ENCODE results near the gene TRIM65.

DNA sequence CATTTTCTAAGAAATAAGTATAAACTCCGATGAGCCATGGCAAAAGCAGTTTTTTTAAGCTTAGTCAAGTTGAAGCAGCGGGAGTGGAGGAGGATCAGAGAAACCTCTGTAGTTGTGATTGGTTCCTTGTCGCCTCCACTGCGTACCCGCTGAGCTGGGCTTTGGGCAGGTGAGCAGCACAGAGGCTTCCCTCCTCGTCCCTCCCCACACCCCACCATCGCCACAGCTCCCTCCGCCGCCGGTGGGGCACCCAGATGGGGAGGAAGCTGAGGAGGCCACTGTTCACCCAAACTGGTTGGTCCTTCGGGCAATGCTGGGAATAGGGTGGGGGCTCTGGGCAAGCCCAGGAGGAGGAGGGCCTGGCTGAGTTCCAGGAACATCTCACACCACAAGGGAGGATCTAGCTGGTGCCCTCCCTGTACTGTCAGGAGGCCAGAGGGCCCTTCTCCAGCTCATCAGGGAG, 13.1 kb upstream of the TRIM65 start:
- TF ChIP-seq, protein P1, sequence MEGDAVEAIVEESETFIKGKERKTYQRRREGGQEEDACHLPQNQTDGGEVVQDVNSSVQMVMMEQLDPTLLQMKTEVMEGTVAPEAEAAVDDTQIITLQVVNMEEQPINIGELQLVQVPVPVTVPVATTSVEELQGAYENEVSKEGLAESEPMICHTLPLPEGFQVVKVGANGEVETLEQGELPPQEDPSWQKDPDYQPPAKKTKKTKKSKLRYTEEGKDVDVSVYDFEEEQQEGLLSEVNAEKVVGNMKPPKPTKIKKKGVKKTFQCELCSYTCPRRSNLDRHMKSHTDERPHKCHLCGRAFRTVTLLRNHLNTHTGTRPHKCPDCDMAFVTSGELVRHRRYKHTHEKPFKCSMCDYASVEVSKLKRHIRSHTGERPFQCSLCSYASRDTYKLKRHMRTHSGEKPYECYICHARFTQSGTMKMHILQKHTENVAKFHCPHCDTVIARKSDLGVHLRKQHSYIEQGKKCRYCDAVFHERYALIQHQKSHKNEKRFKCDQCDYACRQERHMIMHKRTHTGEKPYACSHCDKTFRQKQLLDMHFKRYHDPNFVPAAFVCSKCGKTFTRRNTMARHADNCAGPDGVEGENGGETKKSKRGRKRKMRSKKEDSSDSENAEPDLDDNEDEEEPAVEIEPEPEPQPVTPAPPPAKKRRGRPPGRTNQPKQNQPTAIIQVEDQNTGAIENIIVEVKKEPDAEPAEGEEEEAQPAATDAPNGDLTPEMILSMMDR (IDR thresholded peaks at IDR 0.05): no peak
- TF ChIP-seq POLR2A (IDR thresholded peaks at IDR 0.05; ENCODE audit: low read depth): no peak
- TF ChIP-seq EP300 (IDR thresholded peaks at IDR 0.05): no peak

Measured in esophagus muscularis mucosa (tissue), 4 donors.